Measurements from ENCODE around the gene FGGY. TPM values are rescaled to one million over a fixed set of nuclear protein-coding genes. Genes with fewer than 3 reads are reported as not detected.
"Not testable (repeated sequence)": the region's sequence is repeated elsewhere in the genome, so short reads cannot be mapped to it uniquely, and the experiment has no call there.

The FGGY gene
- total RNA-seq, 1 experiment from 2014 or later: 14.6 TPM

- no peak overlapping the region for H3K27ac ChIP-seq (ENCODE audit: insufficient read length, low read depth, low read length)
- H3K4me1 Mint-ChIP-seq: no peaks in the 10 kb centered on the region
- no peak overlapping the region for H2BK20ac ChIP-seq (ENCODE audit: low read depth, low read length, poor library complexity, severe bottlenecking)
- no peak overlapping the region for H2BK15ac ChIP-seq (ENCODE audit: low read depth, low read length)
- H2BK120ac ChIP-seq (ENCODE audit: low read depth, low read length, poor library complexity, severe bottlenecking): no peak overlapping the region
- peaks cover 5 to 8% of the 10 kb centered on the region in 2 experiments; a peak in 4 of 5 replicates for H3K9me3 Mint-ChIP-seq
- WGBS (ENCODE audit: extremely low coverage, insufficient read length, low lambda C conversion rate): no CpG with 5 or more reads among the region's 4 CpGs
- H3T11ph ChIP-seq (ENCODE audit: low read length): no peak overlapping the region
- no peak overlapping the region for H3K4ac ChIP-seq (ENCODE audit: low read depth, low read length)
- H3K14ac ChIP-seq (ENCODE audit: insufficient read depth, low read length): no peak overlapping the region
- no peaks in the 10 kb centered on the region for H3K27me3 Mint-ChIP-seq (ENCODE audit: low read depth)
- H3K18ac ChIP-seq (ENCODE audit: insufficient read length, low read depth, low read length): no peak overlapping the region
- no peak overlapping the region for H3K56ac ChIP-seq (ENCODE audit: insufficient read length, low read depth, low read length)
- H3K27ac Mint-ChIP-seq: no peak overlapping the region
- H4K91ac ChIP-seq (ENCODE audit: insufficient read length, low read depth, low read length): no peak overlapping the region
- H4K5ac ChIP-seq (ENCODE audit: insufficient read length, low read depth, low read length): no peak overlapping the region
- H3K9ac ChIP-seq (ENCODE audit: extremely low read depth, insufficient read length, low read length): no peak overlapping the region
- H2AK5ac ChIP-seq (ENCODE audit: insufficient read length, low read length): no peak overlapping the region
- H3K4me3 Mint-ChIP-seq: no peak overlapping the region
- peaks cover 2 to 7% (median 5%) of the 10 kb centered on the region in 3 experiments; a peak in 5 of 7 replicates for H3K36me3 Mint-ChIP-seq (ENCODE audit: insufficient read depth in 1 of 3, low read depth in 3 of 3)
- no peaks in the 10 kb centered on the region for H3K9me3 ChIP-seq (ENCODE audit: control insufficient read depth, low read depth, low read length)
- no peaks in the 10 kb centered on the region for H3K27me3 ChIP-seq (ENCODE audit: insufficient read depth, low read length)
- no peak overlapping the region for H2BK5ac ChIP-seq (ENCODE audit: insufficient read length, low read length)
- no peak overlapping the region for H2BK12ac ChIP-seq (ENCODE audit: insufficient read length, low read depth, low read length)
- H3K4me2 ChIP-seq (ENCODE audit: insufficient read depth, insufficient read length, low read length): no peak overlapping the region
- no peak overlapping the region for H4K8ac ChIP-seq (replicated peaks; ENCODE audit: insufficient read length, low read depth, low read length)
- H3K23me2 ChIP-seq (ENCODE audit: insufficient read length, low read depth, low read length, poor library complexity, severe bottlenecking): no peaks in the 10 kb centered on the region
- H3K23ac ChIP-seq (ENCODE audit: insufficient read length, low read depth, low read length): no peak overlapping the region
- H3K79me2 ChIP-seq (ENCODE audit: insufficient read depth, low read length): no peaks in the 10 kb centered on the region
- no peaks in the 10 kb centered on the region for H3K4me1 ChIP-seq (ENCODE audit: insufficient read depth, low read length)
- no peaks in the 10 kb centered on the region for H4K20me1 ChIP-seq (ENCODE audit: control insufficient read depth, insufficient read depth, insufficient read length)
- no peaks in the 10 kb centered on the region for H3K79me1 ChIP-seq (ENCODE audit: insufficient read depth, low read depth, low read length, poor library complexity, severe bottlenecking)
- H2AFZ ChIP-seq (ENCODE audit: low read length): no peak overlapping the region
- no peak for DNase-seq
- TF ChIP-seq CTCF (conservative IDR thresholded peaks at IDR 0.05): no peak
These were observed 283.4 kb downstream of the FGGY start for GRCh38 chr1:59580257-59580656.

GRCh38 chr1:59592410-59592809 lies 295.5 kb downstream of the FGGY start:
- no CpG with 5 or more reads among the region's 2 CpGs for WGBS (ENCODE audit: extremely low coverage, insufficient read length, low lambda C conversion rate)
- H3K4me2 ChIP-seq (ENCODE audit: insufficient read depth, insufficient read length, low read length): not testable (repeated sequence)

More at GRCh38 chr1:59592410-59592809, 295.5 kb downstream of the FGGY start:
- H3K36me3 Mint-ChIP-seq (ENCODE audit: insufficient read depth in 1 of 3, low read depth in 3 of 3); H2AK5ac ChIP-seq (ENCODE audit: insufficient read length, low read length); H4K91ac ChIP-seq (ENCODE audit: insufficient read length, low read depth, low read length); H2BK15ac ChIP-seq (ENCODE audit: low read depth, low read length); H3K18ac ChIP-seq (ENCODE audit: insufficient read length, low read depth, low read length); H3K9ac ChIP-seq (ENCODE audit: extremely low read depth, insufficient read length, low read length); H3K4ac ChIP-seq (ENCODE audit: low read depth, low read length); H2BK120ac ChIP-seq (ENCODE audit: low read depth, low read length, poor library complexity, severe bottlenecking); H3K27ac ChIP-seq (ENCODE audit: insufficient read length, low read depth, low read length); H3K79me1 ChIP-seq (ENCODE audit: insufficient read depth, low read depth, low read length, poor library complexity, severe bottlenecking); H3K27me3 Mint-ChIP-seq (ENCODE audit: low read depth); H3K27me3 ChIP-seq (ENCODE audit: insufficient read depth, low read length); H4K5ac ChIP-seq (ENCODE audit: insufficient read length, low read depth, low read length); H2BK5ac ChIP-seq (ENCODE audit: insufficient read length, low read length); H4K20me1 ChIP-seq (ENCODE audit: control insufficient read depth, insufficient read depth, insufficient read length); H3K27ac Mint-ChIP-seq; H2AFZ ChIP-seq (ENCODE audit: low read length); H2BK12ac ChIP-seq (ENCODE audit: insufficient read length, low read depth, low read length); H4K8ac ChIP-seq (replicated peaks; ENCODE audit: insufficient read length, low read depth, low read length); H3K4me3 Mint-ChIP-seq; H3K4me1 ChIP-seq (ENCODE audit: insufficient read depth, low read length); H3T11ph ChIP-seq (ENCODE audit: low read length); H3K14ac ChIP-seq (ENCODE audit: insufficient read depth, low read length); DNase-seq; H3K23ac ChIP-seq (ENCODE audit: insufficient read length, low read depth, low read length); H2BK20ac ChIP-seq (ENCODE audit: low read depth, low read length, poor library complexity, severe bottlenecking); H3K23me2 ChIP-seq (ENCODE audit: insufficient read length, low read depth, low read length, poor library complexity, severe bottlenecking); H3K9me3 ChIP-seq (ENCODE audit: control insufficient read depth, low read depth, low read length); H3K56ac ChIP-seq (ENCODE audit: insufficient read length, low read depth, low read length); H3K79me2 ChIP-seq (ENCODE audit: insufficient read depth, low read length): not testable (repeated sequence)
- peaks cover 7 to 13% of the 10 kb centered on the region in 2 experiments; a peak in 4 of 5 replicates for H3K9me3 Mint-ChIP-seq
- H3K4me1 Mint-ChIP-seq: peaks cover 15 to 17% of the 10 kb centered on the region in 2 experiments
